ENCODE measurements around the gene CENPC. TPM values are rescaled to one million over a fixed set of nuclear protein-coding genes. Genes with fewer than 3 reads are reported as not detected.
"Not testable (repeated sequence)": the region's sequence is repeated elsewhere in the genome, so short reads cannot be mapped to it uniquely, and the experiment has no call there.

Gene CENPC
- total RNA-seq, 1 donor from 2014 or later, result 28.2 TPM

GRCh38 chr4:67533112-67533511 lies 12.2 kb downstream of the CENPC start:
- Histone ChIP-seq H3K36me3 (ENCODE audit: control insufficient read depth in 3 of 3, insufficient read depth in 3 of 3, low read length in 3 of 3) (peaks cover 5 to 20% (median 16%) of the 10 kb centered on the region in 3 donors), H3K27ac (ENCODE audit: low read depth, low read length) (no peak overlapping the region), H3K9ac (ENCODE audit: low read depth in 1 of 3, low read length in 3 of 3) (no peak overlapping the region), H3K27me3 (ENCODE audit: control insufficient read depth in 3 of 3, insufficient read depth in 3 of 3, low read length in 3 of 3) (no peaks in the 10 kb centered on the region), H3K4me1 (ENCODE audit: control insufficient read depth in 3 of 3, insufficient read depth in 3 of 3, low read length in 3 of 3) (no peaks in the 10 kb centered on the region), H3K9me3 (ENCODE audit: control insufficient read depth in 3 of 3, low read length in 3 of 3) (no peaks in the 10 kb centered on the region), H3K4me3 (ENCODE audit: low read length in 3 of 3) (no peak overlapping the region)

- H3K9me3 ChIP-seq (ENCODE audit: control insufficient read depth in 3 of 3, low read length in 3 of 3); H3K4me1 ChIP-seq (ENCODE audit: control insufficient read depth in 3 of 3, insufficient read depth in 3 of 3, low read length in 3 of 3); H3K27me3 ChIP-seq (ENCODE audit: control insufficient read depth in 3 of 3, insufficient read depth in 3 of 3, low read length in 3 of 3); H3K9ac ChIP-seq (ENCODE audit: low read depth in 1 of 3, low read length in 3 of 3); H3K27ac ChIP-seq (ENCODE audit: low read depth, low read length); H3K4me3 ChIP-seq (ENCODE audit: low read length in 3 of 3): not testable (repeated sequence)
- peaks cover 5 to 19% (median 13%) of the 10 kb centered on the region in 3 donors for H3K36me3 ChIP-seq (ENCODE audit: control insufficient read depth in 3 of 3, insufficient read depth in 3 of 3, low read length in 3 of 3)
These were observed 12.9 kb downstream of the CENPC start for GRCh38 chr4:67532397-67532796.

GRCh38 chr4:67531379-67531962 lies 13.8 kb downstream of the CENPC start:
- Histone ChIP-seq H3K27ac (ENCODE audit: low read depth, low read length) (no peak overlapping the region), H3K9me3 (ENCODE audit: control insufficient read depth in 3 of 3, low read length in 3 of 3) (no peaks in the 10 kb centered on the region), H3K4me3 (ENCODE audit: low read length in 3 of 3) (no peak overlapping the region), H3K4me1 (ENCODE audit: control insufficient read depth in 3 of 3, insufficient read depth in 3 of 3, low read length in 3 of 3) (no peaks in the 10 kb centered on the region), H3K9ac (ENCODE audit: low read depth in 1 of 3, low read length in 3 of 3) (no peak overlapping the region), H3K27me3 (ENCODE audit: control insufficient read depth in 3 of 3, insufficient read depth in 3 of 3, low read length in 3 of 3) (no peaks in the 10 kb centered on the region), H3K36me3 (ENCODE audit: control insufficient read depth in 3 of 3, insufficient read depth in 3 of 3, low read length in 3 of 3) (peaks cover 5 to 19% (median 10%) of the 10 kb centered on the region in 3 donors)

GRCh38 chr4:67524140-67524539 lies 21.2 kb downstream of the CENPC start:
- not testable (repeated sequence) for H3K4me3 ChIP-seq (ENCODE audit: low read length in 3 of 3); H3K4me1 ChIP-seq (ENCODE audit: control insufficient read depth in 3 of 3, insufficient read depth in 3 of 3, low read length in 3 of 3); H3K27ac ChIP-seq (ENCODE audit: low read depth, low read length); H3K27me3 ChIP-seq (ENCODE audit: control insufficient read depth in 3 of 3, insufficient read depth in 3 of 3, low read length in 3 of 3); H3K36me3 ChIP-seq (ENCODE audit: control insufficient read depth in 3 of 3, insufficient read depth in 3 of 3, low read length in 3 of 3); H3K9ac ChIP-seq (ENCODE audit: low read depth in 1 of 3, low read length in 3 of 3); H3K9me3 ChIP-seq (ENCODE audit: control insufficient read depth in 3 of 3, low read length in 3 of 3)

GRCh38 chr4:67522851-67523671 lies 22.2 kb downstream of the CENPC start:
- no peak overlapping the region for H3K9ac ChIP-seq (ENCODE audit: low read depth in 1 of 3, low read length in 3 of 3)
- no peaks in the 10 kb centered on the region for H3K27me3 ChIP-seq (ENCODE audit: control insufficient read depth in 3 of 3, insufficient read depth in 3 of 3, low read length in 3 of 3)
- no peaks in the 10 kb centered on the region for H3K9me3 ChIP-seq (ENCODE audit: control insufficient read depth in 3 of 3, low read length in 3 of 3)
- peaks cover 0 to 4% (median 0%) of the 10 kb centered on the region in 3 donors for H3K4me1 ChIP-seq (ENCODE audit: control insufficient read depth in 3 of 3, insufficient read depth in 3 of 3, low read length in 3 of 3)
- peaks cover 0 to 2% (median 0%) of the 10 kb centered on the region in 3 donors for H3K36me3 ChIP-seq (ENCODE audit: control insufficient read depth in 3 of 3, insufficient read depth in 3 of 3, low read length in 3 of 3)
- H3K27ac ChIP-seq (ENCODE audit: low read depth, low read length), result no peak overlapping the region
- no peak overlapping the region for H3K4me3 ChIP-seq (ENCODE audit: low read length in 3 of 3)

- no peak overlapping the region for H3K4me3 ChIP-seq (ENCODE audit: low read length in 3 of 3)
- peak overlapping the region in 1 of 3 donors; percentile 30 for H3K9ac ChIP-seq (ENCODE audit: low read depth in 1 of 3, low read length in 3 of 3)
- H3K36me3 ChIP-seq (ENCODE audit: control insufficient read depth in 3 of 3, insufficient read depth in 3 of 3, low read length in 3 of 3), result peaks cover 0 to 8% (median 4%) of the 10 kb centered on the region in 3 donors
- no peaks in the 10 kb centered on the region for H3K27me3 ChIP-seq (ENCODE audit: control insufficient read depth in 3 of 3, insufficient read depth in 3 of 3, low read length in 3 of 3)
- H3K9me3 ChIP-seq (ENCODE audit: control insufficient read depth in 3 of 3, low read length in 3 of 3), result no peaks in the 10 kb centered on the region
- H3K27ac ChIP-seq (ENCODE audit: low read depth, low read length), result no peak overlapping the region
- H3K4me1 ChIP-seq (ENCODE audit: control insufficient read depth in 3 of 3, insufficient read depth in 3 of 3, low read length in 3 of 3), result peaks cover 0 to 4% (median 0%) of the 10 kb centered on the region in 3 donors
These were observed 23.1 kb downstream of the CENPC start for GRCh38 chr4:67522230-67522629.

GRCh38 chr4:67521506-67521905 lies 23.8 kb downstream of the CENPC start:
- Histone ChIP-seq H3K4me3 (ENCODE audit: low read length in 3 of 3) (no peak overlapping the region), H3K27ac (ENCODE audit: low read depth, low read length) (no peak overlapping the region), H3K36me3 (ENCODE audit: control insufficient read depth in 3 of 3, insufficient read depth in 3 of 3, low read length in 3 of 3) (peaks cover 0 to 9% (median 8%) of the 10 kb centered on the region in 3 donors), H3K4me1 (ENCODE audit: control insufficient read depth in 3 of 3, insufficient read depth in 3 of 3, low read length in 3 of 3) (peaks cover 0 to 4% (median 0%) of the 10 kb centered on the region in 3 donors), H3K9me3 (ENCODE audit: control insufficient read depth in 3 of 3, low read length in 3 of 3) (no peaks in the 10 kb centered on the region), H3K9ac (ENCODE audit: low read depth in 1 of 3, low read length in 3 of 3) (no peak overlapping the region), H3K27me3 (ENCODE audit: control insufficient read depth in 3 of 3, insufficient read depth in 3 of 3, low read length in 3 of 3) (no peaks in the 10 kb centered on the region)

- Histone ChIP-seq H3K9me3 (ENCODE audit: control insufficient read depth in 3 of 3, low read length in 3 of 3) (no peaks in the 10 kb centered on the region), H3K27ac (ENCODE audit: low read depth, low read length) (no peak overlapping the region), H3K4me1 (ENCODE audit: control insufficient read depth in 3 of 3, insufficient read depth in 3 of 3, low read length in 3 of 3) (peaks cover 0 to 4% (median 0%) of the 10 kb centered on the region in 3 donors), H3K36me3 (ENCODE audit: control insufficient read depth in 3 of 3, insufficient read depth in 3 of 3, low read length in 3 of 3) (peaks cover 0 to 13% (median 8%) of the 10 kb centered on the region in 3 donors), H3K27me3 (ENCODE audit: control insufficient read depth in 3 of 3, insufficient read depth in 3 of 3, low read length in 3 of 3) (no peaks in the 10 kb centered on the region), H3K4me3 (ENCODE audit: low read length in 3 of 3) (no peak overlapping the region), H3K9ac (ENCODE audit: low read depth in 1 of 3, low read length in 3 of 3) (no peak overlapping the region)
These were observed 25.2 kb downstream of the CENPC start for GRCh38 chr4:67520141-67520540.

GRCh38 chr4:67512501-67512900 lies 32.8 kb downstream of the CENPC start:
- Histone ChIP-seq H3K9ac (ENCODE audit: low read depth in 1 of 3, low read length in 3 of 3) (no peak overlapping the region), H3K4me1 (ENCODE audit: control insufficient read depth in 3 of 3, insufficient read depth in 3 of 3, low read length in 3 of 3) (no peaks in the 10 kb centered on the region), H3K4me3 (ENCODE audit: low read length in 3 of 3) (no peak overlapping the region), H3K9me3 (ENCODE audit: control insufficient read depth in 3 of 3, low read length in 3 of 3) (no peaks in the 10 kb centered on the region), H3K27me3 (ENCODE audit: control insufficient read depth in 3 of 3, insufficient read depth in 3 of 3, low read length in 3 of 3) (no peaks in the 10 kb centered on the region), H3K36me3 (ENCODE audit: control insufficient read depth in 3 of 3, insufficient read depth in 3 of 3, low read length in 3 of 3) (peaks cover 2 to 34% (median 26%) of the 10 kb centered on the region in 3 donors), H3K27ac (ENCODE audit: low read depth, low read length) (no peak overlapping the region)

- Histone ChIP-seq H3K27me3 (ENCODE audit: control insufficient read depth in 3 of 3, insufficient read depth in 3 of 3, low read length in 3 of 3) (no peaks in the 10 kb centered on the region), H3K9ac (ENCODE audit: low read depth in 1 of 3, low read length in 3 of 3) (no peak overlapping the region), H3K4me1 (ENCODE audit: control insufficient read depth in 3 of 3, insufficient read depth in 3 of 3, low read length in 3 of 3) (no peaks in the 10 kb centered on the region), H3K27ac (ENCODE audit: low read depth, low read length) (no peak overlapping the region), H3K4me3 (ENCODE audit: low read length in 3 of 3) (no peak overlapping the region), H3K36me3 (ENCODE audit: control insufficient read depth in 3 of 3, insufficient read depth in 3 of 3, low read length in 3 of 3) (peaks cover 0 to 5% (median 2%) of the 10 kb centered on the region in 3 donors), H3K9me3 (ENCODE audit: control insufficient read depth in 3 of 3, low read length in 3 of 3) (no peaks in the 10 kb centered on the region)
These were observed 44.9 kb downstream of the CENPC start for GRCh38 chr4:67500373-67500772.
